ENCODE measurements around the gene SPTB. TPM values are rescaled to one million over a fixed set of nuclear protein-coding genes. Genes with fewer than 3 reads are reported as not detected.

The SPTB gene
- total RNA-seq, 1 experiment from 2014 or later: 2.3 TPM

GRCh38 chr14:64875350-64875749 lies 4.4 kb downstream of the SPTB start:
- Histone ChIP-seq H3K9ac (ENCODE audit: extremely low read depth, insufficient read length, low read length) (no peak overlapping the region), H3K14ac (ENCODE audit: insufficient read depth, low read length) (no peak overlapping the region), H2BK15ac (ENCODE audit: low read depth, low read length) (no peak overlapping the region), H2BK5ac (ENCODE audit: insufficient read length, low read length) (no peak overlapping the region), H2AFZ (ENCODE audit: low read length) (no peak overlapping the region), H3K79me1 (ENCODE audit: insufficient read depth, low read depth, low read length, poor library complexity, severe bottlenecking) (no peaks in the 10 kb centered on the region), H3K27me3 (ENCODE audit: insufficient read depth, low read length) (peaks cover 8% of the 10 kb centered on the region; the same call in 1 of the 2 replicates), H2BK12ac (ENCODE audit: insufficient read length, low read depth, low read length) (no peak overlapping the region), H3K79me2 (ENCODE audit: insufficient read depth, low read length) (no peaks in the 10 kb centered on the region), H3K4me2 (ENCODE audit: insufficient read depth, insufficient read length, low read length) (no peak overlapping the region), H2AK5ac (ENCODE audit: insufficient read length, low read length) (no peak overlapping the region), H3K23me2 (ENCODE audit: insufficient read length, low read depth, low read length, poor library complexity, severe bottlenecking) (no peaks in the 10 kb centered on the region), H4K20me1 (ENCODE audit: control insufficient read depth, insufficient read depth, insufficient read length) (no peaks in the 10 kb centered on the region), H3K56ac (ENCODE audit: insufficient read length, low read depth, low read length) (no peak overlapping the region), H4K5ac (ENCODE audit: insufficient read length, low read depth, low read length) (no peak overlapping the region), H3K4me1 (ENCODE audit: insufficient read depth, low read length) (no peaks in the 10 kb centered on the region), H3K4ac (ENCODE audit: low read depth, low read length) (no peak overlapping the region), H3K23ac (ENCODE audit: insufficient read length, low read depth, low read length) (no peak overlapping the region), H3K18ac (ENCODE audit: insufficient read length, low read depth, low read length) (no peak overlapping the region), H4K8ac (replicated peaks; ENCODE audit: insufficient read length, low read depth, low read length) (no peak overlapping the region), H4K91ac (ENCODE audit: insufficient read length, low read depth, low read length) (no peak overlapping the region), H2BK20ac (ENCODE audit: low read depth, low read length, poor library complexity, severe bottlenecking) (no peak overlapping the region), H3K9me3 (ENCODE audit: control insufficient read depth, low read depth, low read length) (no peaks in the 10 kb centered on the region), H3K27ac (ENCODE audit: insufficient read length, low read depth, low read length) (no peak overlapping the region), H2BK120ac (ENCODE audit: low read depth, low read length, poor library complexity, severe bottlenecking) (no peak overlapping the region), H3T11ph (ENCODE audit: low read length) (no peak overlapping the region)
- no peak for DNase-seq
- TF ChIP-seq, protein P1, sequence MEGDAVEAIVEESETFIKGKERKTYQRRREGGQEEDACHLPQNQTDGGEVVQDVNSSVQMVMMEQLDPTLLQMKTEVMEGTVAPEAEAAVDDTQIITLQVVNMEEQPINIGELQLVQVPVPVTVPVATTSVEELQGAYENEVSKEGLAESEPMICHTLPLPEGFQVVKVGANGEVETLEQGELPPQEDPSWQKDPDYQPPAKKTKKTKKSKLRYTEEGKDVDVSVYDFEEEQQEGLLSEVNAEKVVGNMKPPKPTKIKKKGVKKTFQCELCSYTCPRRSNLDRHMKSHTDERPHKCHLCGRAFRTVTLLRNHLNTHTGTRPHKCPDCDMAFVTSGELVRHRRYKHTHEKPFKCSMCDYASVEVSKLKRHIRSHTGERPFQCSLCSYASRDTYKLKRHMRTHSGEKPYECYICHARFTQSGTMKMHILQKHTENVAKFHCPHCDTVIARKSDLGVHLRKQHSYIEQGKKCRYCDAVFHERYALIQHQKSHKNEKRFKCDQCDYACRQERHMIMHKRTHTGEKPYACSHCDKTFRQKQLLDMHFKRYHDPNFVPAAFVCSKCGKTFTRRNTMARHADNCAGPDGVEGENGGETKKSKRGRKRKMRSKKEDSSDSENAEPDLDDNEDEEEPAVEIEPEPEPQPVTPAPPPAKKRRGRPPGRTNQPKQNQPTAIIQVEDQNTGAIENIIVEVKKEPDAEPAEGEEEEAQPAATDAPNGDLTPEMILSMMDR (conservative IDR thresholded peaks at IDR 0.05): no peak
- Mint-ChIP-seq H3K36me3 (ENCODE audit: insufficient read depth in 1 of 3, low read depth in 3 of 3) (no peaks in the 10 kb centered on the region; a peak in 1 of 7 replicates), H3K27ac (no peak overlapping the region), H3K4me1 (peaks cover 8 to 9% of the 10 kb centered on the region in 2 experiments), H3K4me3 (no peak overlapping the region), H3K27me3 (ENCODE audit: low read depth) (peaks cover 61% of the 10 kb centered on the region), H3K9me3 (peaks cover 0 to 3% of the 10 kb centered on the region in 2 experiments; a peak in 2 of 5 replicates)
- WGBS (ENCODE audit: extremely low coverage, insufficient read length, low lambda C conversion rate): no CpG with 5 or more reads among the region's 4 CpGs
